22Rv1 (cell line): Measurements from ENCODE around the gene ABL2.

Source experiments
- CTCF ChIP-seq: fragments of 450-650 bp; IDR thresholded peaks from 2 replicates; pipeline ENCODE4 v1.5.1; 2017; ENCODE audit warnings: mild to moderate bottlenecking
- ZFX ChIP-seq: fragments of 450-650 bp; IDR thresholded peaks from 2 replicates; pipeline ENCODE4 v1.6.1; 2017; ENCODE audit warnings: antibody characterized with exemption, borderline replicate concordance

- TF ChIP-seq CTCF (no peak), ZFX (no peak)
Observed at GRCh38 chr1:179146911-179147310, 82.6 kb downstream of the ABL2 start.
